GM23338 (cell line): ENCODE data around the gene ARFGEF2. TPM values are rescaled to one million over a fixed set of nuclear protein-coding genes. Genes with fewer than 3 reads are reported as not detected.

ENCODE experiments used
- ATAC-seq: fragments of 200-7000 bp; cut with Tn5 transposase; 3 replicates; pipeline ENCODE4 v1.9.1; 2020
- DNase-seq: peaks from one replicate; pipeline ENCODE4 v3.0.0-alpha.2; 2015; ENCODE audit warnings: low spot score
- H2AFZ ChIP-seq: fragments of 200-600 bp; sonication (generic); 2 replicates; pipeline ENCODE4 v1.8.0; 2016; ENCODE audit warnings: antibody characterized with exemption, mild to moderate bottlenecking, moderate library complexity
- H3F3A ChIP-seq: fragments of 200-600 bp; sonication (generic); replicated peaks from 2 replicates; pipeline ENCODE4 v1.8.0; 2017; ENCODE audit warnings: antibody characterized with exemption, mixed run types, low read depth
- H3K27ac ChIP-seq: fragments of 200-600 bp; sonication (generic); 2 replicates; pipeline ENCODE4 v1.6.1; 2016; ENCODE audit warnings: low read depth
- H3K27me3 ChIP-seq: fragments of 200-600 bp; sonication (generic); 2 replicates; pipeline ENCODE4 v1.8.0; 2016; ENCODE audit warnings: mild to moderate bottlenecking, mixed run types, moderate library complexity; ENCODE audit not compliant: insufficient read depth
- H3K36me3 ChIP-seq: fragments of 200-600 bp; sonication (generic); 2 replicates; pipeline ENCODE4 v1.8.0; 2016; ENCODE audit warnings: mild to moderate bottlenecking; ENCODE audit not compliant: insufficient read depth
- H3K4me1 ChIP-seq: fragments of 200-600 bp; sonication (generic); 2 replicates; pipeline ENCODE4 v1.8.0; 2016; ENCODE audit warnings: mild to moderate bottlenecking, moderate library complexity; ENCODE audit not compliant: insufficient read depth
- H3K4me2 ChIP-seq: fragments of 200-600 bp; sonication (generic); 2 replicates; pipeline ENCODE4 v1.7.1; 2017; ENCODE audit warnings: mixed run types
- H3K4me3 ChIP-seq: fragments of 200-600 bp; sonication (generic); 2 replicates; pipeline ENCODE4 v1.6.1; 2016; ENCODE audit warnings: mixed run types
- H3K79me2 ChIP-seq: fragments of 200-600 bp; sonication (generic); replicated peaks from 2 replicates; pipeline ENCODE4 v1.8.0; 2017; ENCODE audit warnings: mild to moderate bottlenecking; ENCODE audit not compliant: insufficient read depth
- H3K9me2 ChIP-seq: fragments of 200-600 bp; sonication (generic); 2 replicates; pipeline ENCODE4 v1.8.0; 2017; ENCODE audit not compliant: insufficient read depth
- H4K20me1 ChIP-seq: fragments of 200-600 bp; sonication (generic); replicated peaks from 2 replicates; pipeline ENCODE4 v1.8.0; 2017; ENCODE audit warnings: mild to moderate bottlenecking; ENCODE audit not compliant: insufficient read depth
- H3K27ac Mint-ChIP-seq: 2 replicates; pipeline ENCODE4 v1.8.0; 2020; ENCODE audit warnings: inconsistent platforms, mild to moderate bottlenecking, moderate library complexity, mixed read lengths
- H3K27me3 Mint-ChIP-seq: 3 replicates; pipeline ENCODE4 v1.8.0; 2022; ENCODE audit warnings: low read depth, mild to moderate bottlenecking, moderate library complexity, mixed read lengths, inconsistent platforms; ENCODE audit not compliant: insufficient read depth, poor library complexity
- H3K36me3 Mint-ChIP-seq: 3 replicates; pipeline ENCODE4 v1.8.0; 2021; ENCODE audit warnings: low read depth, mild to moderate bottlenecking, inconsistent platforms, moderate library complexity, mixed read lengths
- H3K4me1 Mint-ChIP-seq: 3 replicates; pipeline ENCODE4 v1.8.0; 2020; ENCODE audit warnings: mild to moderate bottlenecking, inconsistent platforms, mixed read lengths
- H3K4me3 Mint-ChIP-seq: 3 replicates; pipeline ENCODE4 v1.8.0; 2021; ENCODE audit warnings: moderate library complexity, mild to moderate bottlenecking, inconsistent platforms, mixed read lengths
- H3K9me3 Mint-ChIP-seq: 3 replicates; pipeline ENCODE4 v1.8.0; 2020; ENCODE audit warnings: moderate library complexity, mild to moderate bottlenecking, inconsistent platforms, mixed read lengths
- CREB1 ChIP-seq: fragments of 250-450 bp; sonication (Bioruptor Pico); IDR thresholded peaks from 2 replicates; pipeline ENCODE4 v1.5.0; 2020; ENCODE audit warnings: low read depth, mild to moderate bottlenecking, moderate library complexity
- ETS1 ChIP-seq: IDR thresholded peaks from 2 replicates; pipeline ENCODE4 v1.6.1; 2016; ENCODE audit warnings: antibody characterized with exemption
- EZH2 ChIP-seq: fragments of 200-600 bp; sonication (generic); IDR thresholded peaks from one replicate; pipeline ENCODE4 v1.8.0; 2017; ENCODE audit warnings: antibody characterized with exemption, mild to moderate bottlenecking, low read depth; ENCODE audit not compliant: unreplicated experiment
- EZH2phosphoT487 ChIP-seq: fragments of 200-600 bp; sonication (generic); IDR thresholded peaks from one replicate; pipeline ENCODE4 v1.8.1; 2018; ENCODE audit warnings: antibody characterized with exemption; ENCODE audit not compliant: unreplicated experiment
- JUNB ChIP-seq: IDR thresholded peaks from one replicate; pipeline ENCODE4 v1.6.1; 2016; ENCODE audit warnings: antibody characterized with exemption; ENCODE audit not compliant: unreplicated experiment
- NANOG ChIP-seq: IDR thresholded peaks from 2 replicates; pipeline ENCODE4 v1.6.1; 2016; ENCODE audit warnings: antibody characterized with exemption, borderline replicate concordance
- POLR2AphosphoS5 ChIP-seq: IDR thresholded peaks from 2 replicates; pipeline ENCODE4 v1.6.1; 2016; ENCODE audit warnings: antibody characterized with exemption, low read depth
- REST ChIP-seq: IDR thresholded peaks from one replicate; pipeline ENCODE4 v1.6.1; 2018; ENCODE audit warnings: antibody characterized with exemption; ENCODE audit not compliant: unreplicated experiment
- STAT1 ChIP-seq: IDR thresholded peaks from one replicate; pipeline ENCODE4 v1.6.1; 2016; ENCODE audit warnings: antibody characterized with exemption; ENCODE audit not compliant: unreplicated experiment
- ZNF114 ChIP-seq: fragments of 250-450 bp; sonication (Bioruptor Pico); IDR thresholded peaks from 2 replicates; pipeline ENCODE4 v1.5.0; 2020; ENCODE audit warnings: mild to moderate bottlenecking, moderate library complexity
- ZNF331 ChIP-seq: fragments of 250-450 bp; sonication (Bioruptor Pico); IDR thresholded peaks from 2 replicates; pipeline ENCODE4 v1.5.0; 2020; ENCODE audit warnings: low read depth, mild to moderate bottlenecking, moderate library complexity
- ZNF462 ChIP-seq: fragments of 250-450 bp; sonication (Bioruptor Pico); IDR thresholded peaks from 2 replicates; pipeline ENCODE4 v1.5.0; 2020; ENCODE audit warnings: mild to moderate bottlenecking, moderate library complexity
- polyA plus RNA-seq: library from polyadenylated mRNA; unstranded; fragments of >200 nt; fragmentation: Nextera tagmentation; extraction: Ambion mirVana; gene quantifications from 2 replicates; pipeline ENCODE4 v1.2.1, GENCODE V29; 2016
- total RNA-seq: library from RNA; depleted of rRNA; stranded (reverse); fragments of >200 nt; shearing (Covaris generic); gene quantifications from 2 replicates; pipeline ENCODE4 v1.2.3, GENCODE V29; 2014
- TF ChIP-seq, protein P1 (sequence below), 2 experiments: fragments of 200-600 bp in 1 of 2; sonication (generic) in 1 of 2; conservative IDR thresholded peaks; 2 replicates each; pipeline versions ENCODE4 v1.5.1 to v1.6.1; 2016 to 2017; ENCODE audit warnings: antibody characterized with exemption in 2 of 2, low read depth in 2 of 2, mild to moderate bottlenecking in 2 of 2, moderate library complexity in 1 of 2

ARFGEF2 gene
- total and polyA plus RNA-seq, 2 experiments from 2014 or later = 7.2 to 25.5 TPM

DNA sequence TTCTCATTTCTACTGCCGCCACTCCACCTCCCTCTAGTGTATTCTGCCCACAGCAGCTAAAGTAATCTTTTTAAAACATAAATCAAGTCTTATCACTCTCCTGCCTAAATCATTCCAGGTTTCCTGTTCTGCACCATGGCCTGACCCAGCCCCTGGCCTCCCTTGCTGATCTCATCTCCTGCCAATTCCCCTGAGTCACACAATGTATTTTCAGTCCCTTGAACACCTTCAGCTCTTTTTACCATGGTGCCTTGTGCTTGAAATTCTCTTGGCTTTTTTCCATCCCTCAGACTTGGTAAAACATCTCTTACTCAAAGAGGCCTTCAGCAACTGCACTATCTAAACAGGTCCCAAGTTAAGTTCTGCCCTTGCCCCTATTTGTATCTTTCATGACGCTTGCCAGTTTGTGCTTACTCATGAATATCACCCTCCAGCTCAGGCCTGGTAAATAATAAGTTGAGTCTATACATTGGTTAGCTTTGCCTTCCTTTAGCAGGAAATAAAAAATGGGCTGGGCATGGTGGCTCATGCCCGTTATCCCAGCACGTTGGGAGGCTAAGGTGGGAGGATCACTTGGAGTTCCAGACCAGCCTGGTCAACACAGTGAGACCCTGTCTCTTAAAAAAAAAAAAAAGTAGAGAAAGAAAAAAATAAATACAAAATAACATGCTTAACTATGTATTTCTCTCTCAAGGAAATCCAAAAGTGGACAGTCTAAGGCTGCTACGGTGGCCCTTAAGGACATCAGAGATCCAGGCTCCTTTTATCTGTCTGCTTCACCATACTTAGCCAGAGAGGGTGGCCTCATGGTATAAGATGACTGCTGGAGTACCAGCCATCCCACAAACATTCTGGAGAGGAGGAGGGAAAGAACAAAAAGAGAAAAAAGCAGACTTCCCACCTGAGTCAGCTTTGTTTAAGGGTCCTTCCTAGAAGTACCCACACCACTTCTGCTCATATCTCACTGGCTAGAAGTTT, 62.2 kb downstream of the ARFGEF2 start:
- no peak overlapping the region for H3K4me3 Mint-ChIP-seq
- peaks cover 24% of the 10 kb centered on the region for H3K9me3 Mint-ChIP-seq
- ATAC-seq (no peak), DNase-seq (no peak)
- Histone ChIP-seq H3K27ac (no peak overlapping the region), H4K20me1 (no peaks in the 10 kb centered on the region; the same call in 1 of the 2 replicates), H2AFZ (no peak overlapping the region), H3K36me3 (peaks cover 39% of the 10 kb centered on the region), H3K4me3 (no peak overlapping the region), H3K4me2 (no peak overlapping the region), H3F3A (no peaks in the 10 kb centered on the region), H3K9me2 (no peaks in the 10 kb centered on the region), H3K79me2 (peaks cover 2% of the 10 kb centered on the region; the same call in 1 of the 2 replicates), H3K4me1 (no peaks in the 10 kb centered on the region), H3K27me3 (no peaks in the 10 kb centered on the region)
- H3K36me3 Mint-ChIP-seq = peaks cover 85% of the 10 kb centered on the region
- H3K27ac Mint-ChIP-seq = no peak overlapping the region
- no peaks in the 10 kb centered on the region for H3K4me1 Mint-ChIP-seq
- TF ChIP-seq ZNF331 (CRISPR knock-in tag) (no peak), JUNB (no peak), NANOG (no peak), ZNF462 (no peak), ETS1 (no peak), STAT1 (no peak), CREB1 (CRISPR knock-in tag) (no peak), REST (no peak), POLR2AphosphoS5 (no peak), ZNF114 (no peak), EZH2 (no peak), EZH2phosphoT487 (no peak)
- TF ChIP-seq, protein P1, sequence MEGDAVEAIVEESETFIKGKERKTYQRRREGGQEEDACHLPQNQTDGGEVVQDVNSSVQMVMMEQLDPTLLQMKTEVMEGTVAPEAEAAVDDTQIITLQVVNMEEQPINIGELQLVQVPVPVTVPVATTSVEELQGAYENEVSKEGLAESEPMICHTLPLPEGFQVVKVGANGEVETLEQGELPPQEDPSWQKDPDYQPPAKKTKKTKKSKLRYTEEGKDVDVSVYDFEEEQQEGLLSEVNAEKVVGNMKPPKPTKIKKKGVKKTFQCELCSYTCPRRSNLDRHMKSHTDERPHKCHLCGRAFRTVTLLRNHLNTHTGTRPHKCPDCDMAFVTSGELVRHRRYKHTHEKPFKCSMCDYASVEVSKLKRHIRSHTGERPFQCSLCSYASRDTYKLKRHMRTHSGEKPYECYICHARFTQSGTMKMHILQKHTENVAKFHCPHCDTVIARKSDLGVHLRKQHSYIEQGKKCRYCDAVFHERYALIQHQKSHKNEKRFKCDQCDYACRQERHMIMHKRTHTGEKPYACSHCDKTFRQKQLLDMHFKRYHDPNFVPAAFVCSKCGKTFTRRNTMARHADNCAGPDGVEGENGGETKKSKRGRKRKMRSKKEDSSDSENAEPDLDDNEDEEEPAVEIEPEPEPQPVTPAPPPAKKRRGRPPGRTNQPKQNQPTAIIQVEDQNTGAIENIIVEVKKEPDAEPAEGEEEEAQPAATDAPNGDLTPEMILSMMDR (conservative IDR thresholded peaks at IDR 0.05; ENCODE audit: low read depth in 2 of 2) = no peak
- H3K27me3 Mint-ChIP-seq = peaks cover 2% of the 10 kb centered on the region
